HFFc6 (cell line): ENCODE data around the gene STK32A. TPM values are rescaled to one million over a fixed set of nuclear protein-coding genes. Genes with fewer than 3 reads are reported as not detected.

Experiments used
- DNase-seq: peaks from one replicate; pipeline ENCODE4 v3.0.0-alpha.2; 2018
- H3K27ac Mint-ChIP-seq: 2 replicates; pipeline ENCODE4 v1.8.0; 2020; ENCODE audit warnings: mild to moderate bottlenecking, mixed read lengths
- H3K27me3 Mint-ChIP-seq: 2 replicates; pipeline ENCODE4 v1.8.0; 2021; ENCODE audit warnings: mild to moderate bottlenecking, moderate library complexity, mixed read lengths; ENCODE audit not compliant: insufficient read depth
- H3K36me3 Mint-ChIP-seq: 2 replicates; pipeline ENCODE4 v1.8.0; 2021; ENCODE audit warnings: low read depth, mixed read lengths
- H3K4me1 Mint-ChIP-seq: 2 replicates; pipeline ENCODE4 v1.8.0; 2020; ENCODE audit warnings: low read depth, mixed read lengths
- H3K4me3 Mint-ChIP-seq: 2 replicates; pipeline ENCODE4 v1.8.0; 2020; ENCODE audit warnings: mild to moderate bottlenecking, moderate library complexity, mixed read lengths
- H3K9me3 Mint-ChIP-seq: 2 replicates; pipeline ENCODE4 v1.8.0; 2020; ENCODE audit warnings: mild to moderate bottlenecking, mixed read lengths
- total RNA-seq, 6 experiments: library from RNA; stranded (reverse); fragmentation: NEBNext Ultra II Directional; extraction: Animal tissue kit (Norgen Biotek cat#: 25700); gene quantifications; 2 replicates in 1 of 6; 3 replicates in 5 of 6; pipeline ENCODE4 v1.2.3, GENCODE V29; 2021
- TF ChIP-seq, protein P1 (sequence below): fragments of 200-600 bp; sonication (generic); IDR thresholded peaks from 2 replicates; pipeline ENCODE4 v1.5.0; 2021; ENCODE audit warnings: antibody characterized with exemption, mild to moderate bottlenecking

STK32A gene
- total RNA-seq, 6 experiments from 2014 or later = 0.21 to 1.4 (median 0.91) TPM

DNA sequence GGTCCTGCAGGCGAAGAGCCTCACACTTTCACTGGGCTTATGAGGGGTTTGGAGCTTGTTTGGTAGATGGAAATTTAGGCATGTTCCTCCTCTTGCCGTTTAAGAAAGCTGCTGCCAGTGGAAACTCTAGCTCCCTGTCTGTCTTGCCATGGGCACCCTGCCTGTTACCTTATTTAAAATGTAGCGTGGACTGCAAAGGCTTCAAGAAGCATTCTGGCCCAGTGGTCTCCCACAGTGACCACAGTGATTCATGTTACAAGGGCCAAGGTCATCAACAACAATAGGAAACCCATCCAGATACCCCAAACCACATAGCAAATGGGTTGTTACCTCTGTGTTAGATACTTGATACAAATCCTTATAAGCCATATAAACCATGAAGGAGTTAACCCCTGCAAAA, 178.4 kb downstream of the STK32A start:
- H3K4me3 Mint-ChIP-seq = no peak overlapping the region
- TF ChIP-seq, protein P1, sequence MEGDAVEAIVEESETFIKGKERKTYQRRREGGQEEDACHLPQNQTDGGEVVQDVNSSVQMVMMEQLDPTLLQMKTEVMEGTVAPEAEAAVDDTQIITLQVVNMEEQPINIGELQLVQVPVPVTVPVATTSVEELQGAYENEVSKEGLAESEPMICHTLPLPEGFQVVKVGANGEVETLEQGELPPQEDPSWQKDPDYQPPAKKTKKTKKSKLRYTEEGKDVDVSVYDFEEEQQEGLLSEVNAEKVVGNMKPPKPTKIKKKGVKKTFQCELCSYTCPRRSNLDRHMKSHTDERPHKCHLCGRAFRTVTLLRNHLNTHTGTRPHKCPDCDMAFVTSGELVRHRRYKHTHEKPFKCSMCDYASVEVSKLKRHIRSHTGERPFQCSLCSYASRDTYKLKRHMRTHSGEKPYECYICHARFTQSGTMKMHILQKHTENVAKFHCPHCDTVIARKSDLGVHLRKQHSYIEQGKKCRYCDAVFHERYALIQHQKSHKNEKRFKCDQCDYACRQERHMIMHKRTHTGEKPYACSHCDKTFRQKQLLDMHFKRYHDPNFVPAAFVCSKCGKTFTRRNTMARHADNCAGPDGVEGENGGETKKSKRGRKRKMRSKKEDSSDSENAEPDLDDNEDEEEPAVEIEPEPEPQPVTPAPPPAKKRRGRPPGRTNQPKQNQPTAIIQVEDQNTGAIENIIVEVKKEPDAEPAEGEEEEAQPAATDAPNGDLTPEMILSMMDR = no peak
- H3K9me3 Mint-ChIP-seq = no peaks in the 10 kb centered on the region
- no peaks in the 10 kb centered on the region for H3K27me3 Mint-ChIP-seq
- H3K27ac Mint-ChIP-seq = no peak overlapping the region
- DNase-seq = no peak
- peaks cover 21% of the 10 kb centered on the region for H3K4me1 Mint-ChIP-seq
- H3K36me3 Mint-ChIP-seq = peaks cover 25% of the 10 kb centered on the region

DNA sequence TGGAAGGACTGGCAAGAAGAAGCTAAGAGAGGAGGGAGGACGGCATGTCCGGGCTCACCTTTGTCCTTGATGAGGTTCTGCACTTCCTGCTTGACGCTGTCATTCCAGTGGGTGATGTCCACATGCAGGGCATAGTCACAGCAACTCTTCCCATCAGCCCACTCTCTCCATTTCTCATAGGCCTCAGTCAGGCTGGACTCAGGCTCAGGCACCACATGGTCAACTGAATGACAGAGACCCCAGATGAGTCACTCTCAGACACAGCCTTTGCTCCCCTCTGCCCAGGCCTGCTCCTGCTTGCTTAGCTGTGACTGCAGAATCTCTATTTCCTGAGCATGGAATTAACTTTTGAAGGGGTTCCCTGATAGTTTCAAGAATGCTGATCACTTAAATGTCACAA, 180.8 kb downstream of the STK32A start:
- H3K36me3 Mint-ChIP-seq = peaks cover 21% of the 10 kb centered on the region
- H3K4me3 Mint-ChIP-seq = no peak overlapping the region
- H3K9me3 Mint-ChIP-seq = no peaks in the 10 kb centered on the region
- no peak for DNase-seq
- TF ChIP-seq, protein P1 = no peak
- H3K27ac Mint-ChIP-seq = no peak overlapping the region
- H3K4me1 Mint-ChIP-seq = peaks cover 16% of the 10 kb centered on the region
- no peaks in the 10 kb centered on the region; the same call in 1 of the 2 replicates for H3K27me3 Mint-ChIP-seq

DNA sequence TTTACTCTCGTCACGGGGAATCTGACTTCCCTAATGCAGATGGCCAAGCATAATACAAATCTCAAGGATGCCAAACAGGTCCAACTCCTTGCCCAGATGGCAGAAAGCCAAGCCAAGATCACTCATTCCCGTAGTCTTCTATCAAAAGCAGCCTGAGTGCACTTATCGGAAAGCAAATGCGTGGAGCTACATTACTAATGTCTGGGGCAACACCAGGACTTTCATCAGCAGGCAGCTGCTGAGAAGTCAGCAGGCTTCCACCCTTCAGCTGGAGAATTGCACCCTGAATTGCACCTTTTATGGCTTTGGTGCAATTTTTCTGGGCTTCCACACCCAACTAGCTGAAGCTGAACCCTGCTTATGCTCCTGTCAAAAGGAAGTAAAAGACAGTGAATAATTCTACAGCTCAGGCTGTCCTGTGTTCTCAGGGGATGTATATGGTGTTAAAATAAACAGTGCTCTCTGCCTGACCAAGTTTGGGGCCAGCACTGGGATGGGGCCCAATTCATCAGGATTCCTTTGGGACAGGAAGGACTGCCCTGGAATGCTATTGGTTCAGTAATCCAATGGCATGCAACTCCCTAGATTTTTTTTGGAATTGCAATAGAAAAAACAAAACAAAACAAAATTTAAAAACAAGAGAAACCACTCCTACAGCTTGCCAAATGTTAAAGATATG, 182.4 kb downstream of the STK32A start:
- Mint-ChIP-seq H3K27me3 (no peaks in the 10 kb centered on the region; the same call in 1 of the 2 replicates), H3K27ac (no peak overlapping the region), H3K9me3 (no peaks in the 10 kb centered on the region), H3K4me1 (peaks cover 15% of the 10 kb centered on the region), H3K4me3 (no peak overlapping the region), H3K36me3 (peaks cover 21% of the 10 kb centered on the region)
- DNase-seq = no peak
- TF ChIP-seq, protein P1 = no peak

DNA sequence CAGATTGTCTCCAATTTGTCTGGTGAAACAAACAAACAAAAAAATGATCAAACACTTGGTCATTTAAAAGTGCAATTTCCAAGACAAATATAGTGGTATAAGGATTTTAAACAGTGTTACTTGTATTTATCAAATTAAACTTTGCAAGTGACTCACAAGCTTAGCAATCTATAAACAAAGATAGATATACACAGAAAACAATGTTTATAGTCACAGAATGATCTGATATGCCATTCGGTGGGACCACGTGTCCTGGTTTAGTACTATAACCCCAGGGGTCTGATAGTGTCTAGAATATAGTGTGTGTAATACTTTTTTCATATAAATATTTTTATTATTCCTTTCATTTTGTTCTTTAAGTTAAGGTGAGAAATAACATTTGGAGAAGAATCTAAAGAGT, 183.8 kb downstream of the STK32A start:
- Mint-ChIP-seq H3K27ac (no peak overlapping the region), H3K36me3 (peaks cover 24% of the 10 kb centered on the region)
- TF ChIP-seq, protein P1 = no peak

DNA sequence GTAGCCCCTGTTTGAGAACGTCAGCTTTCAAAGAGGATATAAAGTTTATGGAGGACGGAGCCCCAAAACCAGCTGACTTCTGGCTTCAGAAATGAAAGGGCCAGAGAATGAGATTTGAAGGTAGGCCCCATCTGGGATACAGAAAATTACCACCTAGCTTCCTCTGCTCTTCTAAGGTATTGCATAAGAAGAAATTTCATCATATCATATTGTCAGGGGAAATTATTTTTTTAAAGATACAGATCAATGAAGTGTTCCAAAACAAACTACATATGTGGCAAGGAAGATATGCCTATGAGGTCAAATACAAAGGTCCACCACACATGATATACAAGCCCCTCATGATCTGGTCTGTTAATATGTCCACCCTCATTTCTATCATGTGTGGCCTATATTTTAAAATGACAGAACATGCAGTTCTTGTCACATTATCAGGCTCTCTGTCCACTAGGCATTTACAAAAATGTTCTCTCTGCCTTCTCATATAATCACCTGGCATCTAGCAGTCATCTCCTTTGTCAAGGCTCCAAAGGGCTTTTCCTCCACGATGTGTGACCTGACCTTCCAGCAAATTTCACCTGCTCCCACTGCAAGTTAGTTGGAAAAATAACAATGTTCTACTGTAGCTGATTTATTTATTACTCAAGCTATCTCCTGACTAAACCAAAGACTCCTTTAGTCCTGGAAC, 192.0 kb downstream of the STK32A start:
- no peak for DNase-seq
- Mint-ChIP-seq H3K27ac (no peak overlapping the region), H3K9me3 (no peaks in the 10 kb centered on the region), H3K27me3 (no peaks in the 10 kb centered on the region; the same call in 1 of the 2 replicates), H3K4me1 (peaks cover 14% of the 10 kb centered on the region), H3K4me3 (no peak overlapping the region), H3K36me3 (peaks cover 22% of the 10 kb centered on the region)
- TF ChIP-seq, protein P1 = no peak

More for the DNA sequence above, 183.8 kb downstream of the STK32A start:
- H3K27me3 Mint-ChIP-seq = no peaks in the 10 kb centered on the region; the same call in 1 of the 2 replicates
- no peaks in the 10 kb centered on the region for H3K9me3 Mint-ChIP-seq
- no peak for DNase-seq
- H3K4me1 Mint-ChIP-seq = peaks cover 15% of the 10 kb centered on the region
- no peak overlapping the region for H3K4me3 Mint-ChIP-seq
